ENCODE results near the gene ANKS6.
"Not testable (repeated sequence)": the region's sequence is repeated elsewhere in the genome, so short reads cannot be mapped to it uniquely, and the experiment has no call there.

Gene ANKS6

DNA sequence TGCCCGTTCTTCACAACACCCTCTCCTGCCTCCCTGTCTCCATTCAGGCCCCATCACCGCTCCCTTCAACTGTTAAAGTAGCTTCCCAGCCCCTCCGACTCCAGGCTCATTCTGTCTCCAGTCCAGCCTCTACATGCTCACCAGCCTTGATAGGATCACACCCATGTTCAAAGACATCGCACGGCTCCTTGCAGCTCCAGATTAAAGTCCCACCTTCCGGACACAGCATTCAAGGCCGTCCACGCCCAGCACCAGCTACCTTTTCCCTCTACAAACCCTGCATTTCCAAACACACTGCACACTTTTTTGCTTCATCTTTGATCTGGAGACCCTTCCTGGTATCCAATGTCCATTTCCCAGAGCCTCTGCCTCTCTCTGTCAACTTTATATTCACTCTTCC, 94.0 kb downstream of the ANKS6 start:
- FAIRE-seq: no peak
- no peak for TF ChIP-seq TAF1 (IDR thresholded peaks at IDR 0.05; ENCODE audit: borderline replicate concordance, low read depth, low read length)
- TF ChIP-seq POLR2AphosphoS5 (IDR thresholded peaks at IDR 0.05; ENCODE audit: low read depth, low read length): no peak
- no peak for TF ChIP-seq POLR2A (IDR thresholded peaks at IDR 0.05; ENCODE audit: low read depth, low read length)
- no peak for DNase-seq (ENCODE audit: insufficient read length)

GRCh38 chr9:98701576-98701975, 94.8 kb downstream of the ANKS6 start:
- TF ChIP-seq TAF1 (IDR thresholded peaks at IDR 0.05; ENCODE audit: borderline replicate concordance, low read depth, low read length) (no peak), POLR2AphosphoS5 (IDR thresholded peaks at IDR 0.05; ENCODE audit: low read depth, low read length) (no peak), POLR2A (IDR thresholded peaks at IDR 0.05; ENCODE audit: low read depth, low read length) (no peak)
- FAIRE-seq: no peak
- DNase-seq (ENCODE audit: insufficient read length): no peak

GRCh38 chr9:98700801-98701200, 95.6 kb downstream of the ANKS6 start:
- no peak for TF ChIP-seq POLR2AphosphoS5 (IDR thresholded peaks at IDR 0.05; ENCODE audit: low read depth, low read length)
- TF ChIP-seq TAF1 (IDR thresholded peaks at IDR 0.05; ENCODE audit: borderline replicate concordance, low read depth, low read length): no peak
- no peak for TF ChIP-seq POLR2A (IDR thresholded peaks at IDR 0.05; ENCODE audit: low read depth, low read length)
- DNase-seq (ENCODE audit: insufficient read length) (no peak), FAIRE-seq (no peak)

DNA sequence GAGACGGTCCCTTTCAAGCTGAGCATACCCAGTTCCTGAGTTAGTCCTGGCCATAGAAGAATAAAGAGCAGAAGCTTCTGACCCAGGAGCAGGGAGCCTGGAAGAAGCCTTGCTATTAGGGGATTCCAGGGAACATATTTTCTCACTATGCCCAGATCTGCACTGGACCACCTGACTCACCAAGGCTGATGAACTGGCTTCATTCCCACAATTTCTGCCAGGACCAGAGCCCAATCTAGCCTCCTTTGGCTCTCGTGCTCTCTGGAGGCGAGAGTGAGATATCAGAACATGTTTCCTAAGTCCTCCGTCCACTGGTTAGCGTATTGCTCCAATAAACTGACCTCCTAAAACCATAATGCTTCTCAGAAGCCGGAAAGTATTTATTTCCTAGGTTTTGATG, 97.5 kb downstream of the ANKS6 start:
- FAIRE-seq: no peak
- no peak for TF ChIP-seq POLR2AphosphoS5 (IDR thresholded peaks at IDR 0.05; ENCODE audit: low read depth, low read length)
- no peak for TF ChIP-seq TAF1 (IDR thresholded peaks at IDR 0.05; ENCODE audit: borderline replicate concordance, low read depth, low read length)
- TF ChIP-seq POLR2A (IDR thresholded peaks at IDR 0.05; ENCODE audit: low read depth, low read length): no peak
- DNase-seq (ENCODE audit: insufficient read length): no peak

DNA sequence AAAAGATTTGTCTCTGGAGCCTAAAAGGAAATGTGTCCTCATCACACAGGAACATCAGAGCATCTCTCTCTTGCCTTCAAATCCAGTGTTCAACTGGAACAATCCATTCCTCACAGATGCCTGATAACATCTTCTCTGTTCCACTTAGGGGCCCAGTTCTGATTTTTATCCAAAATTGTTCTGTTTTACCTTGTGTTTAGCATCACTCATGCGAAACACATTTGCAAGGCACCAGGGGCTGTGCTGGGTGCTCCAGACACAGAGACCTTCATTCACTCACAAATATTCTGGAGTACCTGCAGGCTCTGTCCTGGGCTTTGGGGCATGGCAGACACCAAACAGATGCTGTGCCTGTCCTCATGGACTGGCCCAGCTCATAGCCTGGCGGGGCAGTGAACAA, 101.4 kb downstream of the ANKS6 start:
- no peak for FAIRE-seq
- no peak for DNase-seq (ENCODE audit: insufficient read length)
- TF ChIP-seq TAF1 (IDR thresholded peaks at IDR 0.05; ENCODE audit: borderline replicate concordance, low read depth, low read length) (no peak), POLR2AphosphoS5 (IDR thresholded peaks at IDR 0.05; ENCODE audit: low read depth, low read length) (no peak), POLR2A (IDR thresholded peaks at IDR 0.05; ENCODE audit: low read depth, low read length) (no peak)

- no peak for FAIRE-seq
- TF ChIP-seq TAF1 (IDR thresholded peaks at IDR 0.05; ENCODE audit: borderline replicate concordance, low read depth, low read length) (no peak), POLR2AphosphoS5 (IDR thresholded peaks at IDR 0.05; ENCODE audit: low read depth, low read length) (no peak), POLR2A (IDR thresholded peaks at IDR 0.05; ENCODE audit: low read depth, low read length) (no peak)
- no peak for DNase-seq (ENCODE audit: insufficient read length)
Measured at GRCh38 chr9:98692392-98692791, 104.0 kb downstream of the ANKS6 start.

GRCh38 chr9:98691890-98692289, 104.5 kb downstream of the ANKS6 start:
- no peak for TF ChIP-seq POLR2AphosphoS5 (IDR thresholded peaks at IDR 0.05; ENCODE audit: low read depth, low read length)
- no peak for TF ChIP-seq POLR2A (IDR thresholded peaks at IDR 0.05; ENCODE audit: low read depth, low read length)
- TF ChIP-seq TAF1 (IDR thresholded peaks at IDR 0.05; ENCODE audit: borderline replicate concordance, low read depth, low read length): no peak
- FAIRE-seq (no peak), DNase-seq (ENCODE audit: insufficient read length) (no peak)

- TF ChIP-seq TAF1 (IDR thresholded peaks at IDR 0.05; ENCODE audit: borderline replicate concordance, low read depth, low read length): no peak
- TF ChIP-seq POLR2A (IDR thresholded peaks at IDR 0.05; ENCODE audit: low read depth, low read length): no peak
- TF ChIP-seq POLR2AphosphoS5 (IDR thresholded peaks at IDR 0.05; ENCODE audit: low read depth, low read length): no peak
- FAIRE-seq: no peak
- DNase-seq (ENCODE audit: insufficient read length): no peak
Measured at GRCh38 chr9:98690686-98691085, 105.7 kb downstream of the ANKS6 start.

- TF ChIP-seq POLR2A (IDR thresholded peaks at IDR 0.05; ENCODE audit: low read depth, low read length): no peak
- TF ChIP-seq POLR2AphosphoS5 (IDR thresholded peaks at IDR 0.05; ENCODE audit: low read depth, low read length): no peak
- no peak for TF ChIP-seq TAF1 (IDR thresholded peaks at IDR 0.05; ENCODE audit: borderline replicate concordance, low read depth, low read length)
- FAIRE-seq: no peak
- no peak for DNase-seq (ENCODE audit: insufficient read length)
Measured at GRCh38 chr9:98688710-98689495, 107.5 kb downstream of the ANKS6 start.

GRCh38 chr9:98687911-98688310, 108.4 kb downstream of the ANKS6 start:
- FAIRE-seq (no peak), DNase-seq (ENCODE audit: insufficient read length) (no peak)

DNA sequence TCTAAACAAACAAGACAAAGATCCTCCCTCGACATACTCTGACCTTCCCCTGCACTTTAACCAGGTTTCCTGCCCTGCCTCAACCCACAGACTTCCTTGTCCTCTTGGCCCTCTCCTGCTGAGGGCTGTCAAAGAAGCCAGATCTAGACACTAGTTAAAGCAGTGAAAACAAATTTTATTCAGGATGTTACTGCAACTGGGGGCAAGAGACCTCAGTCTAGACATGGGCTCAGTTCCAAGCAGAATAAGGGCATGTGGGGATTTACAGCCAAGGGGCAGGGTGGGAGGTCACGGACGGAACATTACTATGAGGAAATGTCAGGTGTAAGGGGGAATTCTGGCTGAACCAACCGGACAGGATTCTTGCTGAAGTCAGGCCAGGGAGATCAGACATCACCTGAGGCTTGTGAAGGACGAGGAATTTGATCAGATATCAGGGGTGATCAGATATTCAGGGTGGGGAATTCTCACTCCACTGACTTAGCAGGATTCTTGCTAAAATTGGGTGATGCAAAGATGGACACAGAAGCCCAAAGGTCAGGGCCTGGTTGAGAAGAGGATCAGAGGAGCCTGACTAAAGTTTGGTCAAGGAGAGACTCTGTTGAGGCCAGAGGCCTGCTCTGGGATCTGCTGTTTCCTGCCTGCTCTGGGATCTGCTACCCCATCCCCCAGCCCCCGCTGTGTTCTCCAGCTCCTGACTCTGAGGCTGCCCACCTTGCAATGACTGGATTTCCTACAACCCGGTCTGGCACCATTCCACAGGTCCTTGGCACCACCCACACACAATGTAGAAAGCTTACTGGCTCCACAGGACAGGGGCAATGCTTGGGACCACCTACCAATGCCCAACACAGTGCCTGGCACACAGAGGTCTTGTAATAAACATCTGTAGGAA, 109.1 kb downstream of the ANKS6 start:
- no peak for TF ChIP-seq POLR2AphosphoS5 (IDR thresholded peaks at IDR 0.05; ENCODE audit: low read depth, low read length)
- TF ChIP-seq TAF1 (IDR thresholded peaks at IDR 0.05; ENCODE audit: borderline replicate concordance, low read depth, low read length): no peak
- TF ChIP-seq POLR2A (IDR thresholded peaks at IDR 0.05; ENCODE audit: low read depth, low read length): no peak
- FAIRE-seq (no peak), DNase-seq (ENCODE audit: insufficient read length) (no peak)

More at GRCh38 chr9:98687911-98688310, 108.4 kb downstream of the ANKS6 start:
- no peak for TF ChIP-seq POLR2A (IDR thresholded peaks at IDR 0.05; ENCODE audit: low read depth, low read length)
- no peak for TF ChIP-seq TAF1 (IDR thresholded peaks at IDR 0.05; ENCODE audit: borderline replicate concordance, low read depth, low read length)
- no peak for TF ChIP-seq POLR2AphosphoS5 (IDR thresholded peaks at IDR 0.05; ENCODE audit: low read depth, low read length)

GRCh38 chr9:98684816-98685215, 111.5 kb downstream of the ANKS6 start:
- FAIRE-seq; DNase-seq (ENCODE audit: insufficient read length): not testable (repeated sequence)

All from GM12892 (cell line).